OCI-LY7 (cell line): Measurements from ENCODE around the gene OTUB1. TPM values are rescaled to one million over a fixed set of nuclear protein-coding genes. Genes with fewer than 3 reads are reported as not detected.

Source experiments
- BruUV-seq: library from RNA; stranded (reverse); fragments of 400-500 nt; replicated peaks from 2 replicates; lab custom pipeline; 2021; lab: Mats Ljungman, UMichigan
- CTCF ChIA-PET: fragments of 300-600 bp; sonication (Branson Sonifier 250); formaldehyde crosslinking; loops from one replicate; lab custom pipeline; 2022; ENCODE audit warnings: antibody characterized with exemption; ENCODE audit not compliant: unreplicated experiment; lab: Charles Lee
- POLR2A ChIA-PET: fragments of 300-600 bp; sonication (Branson Sonifier 250); formaldehyde crosslinking; loops from one replicate; lab custom pipeline; 2022; ENCODE audit warnings: antibody characterized with exemption; lab: Charles Lee
- DNase-seq: peaks from one replicate; pipeline ENCODE4 v3.0.0-alpha.2; 2015; ENCODE audit warnings: low spot score
- H2AFZ ChIP-seq: fragments of 200-600 bp; sonication (generic), shearing (Covaris generic); 2 replicates; pipeline ENCODE4 v1.6.1; 2014; ENCODE audit warnings: mild to moderate bottlenecking, antibody characterized with exemption, low read length, moderate library complexity
- H3K27ac ChIP-seq: fragments of 200-600 bp; sonication (generic); 2 replicates; pipeline ENCODE4 v1.5.1; 2014; ENCODE audit warnings: mixed run types, low read depth, mild to moderate bottlenecking, moderate library complexity, low read length, inconsistent platforms; ENCODE audit not compliant: poor library complexity, severe bottlenecking
- H3K36me3 ChIP-seq: fragments of 200-600 bp; sonication (generic); 2 replicates; pipeline ENCODE4 v1.6.1; 2014; ENCODE audit warnings: mild to moderate bottlenecking, antibody characterized with exemption, low read length, moderate library complexity, mixed read lengths; ENCODE audit not compliant: insufficient read depth
- H3K4me1 ChIP-seq: fragments of 200-600 bp; sonication (generic); 2 replicates; pipeline ENCODE4 v1.5.1; 2014; ENCODE audit warnings: mild to moderate bottlenecking, low read length; ENCODE audit not compliant: insufficient read depth, poor library complexity, severe bottlenecking
- H3K4me2 ChIP-seq: fragments of 200-600 bp; sonication (generic); 2 replicates; pipeline ENCODE4 v1.6.1; 2014; ENCODE audit warnings: mild to moderate bottlenecking, low read length
- H3K4me3 ChIP-seq: fragments of 200-600 bp; sonication (generic); 2 replicates; pipeline ENCODE4 v1.5.1; 2014; ENCODE audit warnings: mild to moderate bottlenecking, low read depth, low read length; ENCODE audit not compliant: poor library complexity, severe bottlenecking
- H3K79me2 ChIP-seq: fragments of 200-600 bp; sonication (generic); 2 replicates; pipeline ENCODE4 v1.6.1; 2016; ENCODE audit warnings: low read depth, mild to moderate bottlenecking, low read length, moderate library complexity, mixed read lengths; ENCODE audit not compliant: insufficient read depth
- H3K9me2 ChIP-seq: fragments of 200-600 bp; sonication (generic); 2 replicates; pipeline ENCODE4 v1.6.1; 2016; ENCODE audit warnings: mild to moderate bottlenecking, low read length, mixed read lengths; ENCODE audit not compliant: insufficient read depth
- H3K9me3 ChIP-seq: fragments of 200-600 bp; sonication (generic); 2 replicates; pipeline ENCODE4 v1.6.1; 2014; ENCODE audit warnings: mild to moderate bottlenecking, mixed run types, low read length, mixed read lengths
- H4K20me1 ChIP-seq: fragments of 200-600 bp; sonication (generic); 2 replicates; pipeline ENCODE4 v1.6.1; 2014; ENCODE audit warnings: mild to moderate bottlenecking, antibody characterized with exemption, low read length, moderate library complexity, mixed read lengths; ENCODE audit not compliant: insufficient read depth
- CTCF ChIP-seq: fragments of 200-600 bp; sonication (generic); conservative IDR thresholded peaks from 2 replicates; pipeline ENCODE4 v1.5.1; 2014; ENCODE audit warnings: mild to moderate bottlenecking, antibody characterized with exemption, low read length, moderate library complexity, mixed read lengths
- EZH2phosphoT487 ChIP-seq: fragments of 200-600 bp; sonication (generic); IDR thresholded peaks from 2 replicates; pipeline ENCODE4 v1.6.1; 2018; ENCODE audit warnings: low read depth, borderline replicate concordance, mild to moderate bottlenecking, mixed run types, antibody characterized with exemption, low read length, moderate library complexity, mixed read lengths
- intact Hi-C: fragments of 100-400 bp; cut with micrococcal nuclease; formaldehyde crosslinking; loops from one replicate; pipeline ENCODE4 v1.10.0; 2022; ENCODE audit not compliant: unreplicated experiment
- total RNA-seq, 2 experiments: library from RNA; depleted of rRNA in 1 of 2; stranded (reverse); fragments of >200 nt in 1 of 2; shearing (Covaris generic) in 1 of 2; gene quantifications; 2 replicates each; pipeline ENCODE4 v1.2.3, GENCODE V29; 2014 to 2022

The OTUB1 gene
- total RNA-seq, 2 experiments from 2014 or later, result 72.4 to 88.1 TPM

DNA sequence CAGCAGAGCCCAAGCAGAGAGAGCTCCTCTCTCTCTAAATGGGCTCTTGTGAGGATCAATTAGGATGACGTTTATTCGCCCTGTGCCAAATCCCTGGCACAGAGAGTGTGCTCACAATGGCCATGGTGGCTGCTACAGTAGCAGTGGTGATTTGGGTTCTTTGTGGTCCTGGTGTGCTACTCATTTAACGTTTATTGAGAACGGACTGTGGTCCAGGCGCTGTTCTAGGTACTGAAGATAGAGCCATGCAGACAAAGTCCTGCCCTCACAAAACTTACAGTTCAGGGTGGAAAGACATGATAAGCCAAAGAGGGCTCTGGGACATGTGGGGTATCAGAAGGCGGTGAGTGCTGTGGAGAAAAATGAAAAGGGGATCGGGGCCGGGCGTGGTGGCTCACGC, 5.3 kb downstream of the OTUB1 start:
- H3K36me3 ChIP-seq, result peaks cover 66% of the 10 kb centered on the region
- H3K4me3 ChIP-seq, result no peak overlapping the region
- peaks cover 5% of the 10 kb centered on the region; the same call in 1 of the 2 replicates for H4K20me1 ChIP-seq
- no peak overlapping the region for H2AFZ ChIP-seq
- no peak overlapping the region for H3K27ac ChIP-seq
- BruUV-seq, result no TSS peak
- no peak for DNase-seq
- H3K9me3 ChIP-seq, result no peaks in the 10 kb centered on the region
- TF ChIP-seq EZH2phosphoT487 (no peak), CTCF (no peak)
- no peaks in the 10 kb centered on the region for H3K9me2 ChIP-seq
- H3K4me1 ChIP-seq, result peaks cover 14% of the 10 kb centered on the region
- no peak overlapping the region for H3K4me2 ChIP-seq
- intact Hi-C loops, result no loop called here
- H3K79me2 ChIP-seq, result peaks cover 14% of the 10 kb centered on the region; the same call in 1 of the 2 replicates
- ChIA-PET CTCF (no interaction called here), POLR2A (no interaction called here)

DNA sequence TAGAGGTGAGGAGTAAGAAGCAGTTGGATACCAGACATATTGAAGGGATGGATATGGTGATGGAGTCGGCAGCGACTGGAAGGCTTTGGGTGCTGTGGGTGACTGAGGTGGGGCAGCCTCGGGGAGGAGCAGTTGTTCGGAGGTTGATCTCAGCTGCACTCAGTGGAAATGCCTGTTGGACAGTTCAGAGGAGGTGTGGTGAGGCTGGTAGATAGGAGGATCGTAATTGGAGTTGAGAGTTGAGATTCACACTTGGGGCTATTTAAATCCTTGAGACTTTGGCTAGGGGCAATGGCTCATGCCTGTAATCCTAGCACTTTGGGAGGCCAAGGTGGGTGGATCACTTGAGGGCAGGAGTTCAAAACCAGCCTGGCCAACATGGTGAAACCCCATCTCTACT, 6.9 kb downstream of the OTUB1 start:
- TF ChIP-seq CTCF, result no peak
- TF ChIP-seq EZH2phosphoT487, result no peak
- H2AFZ ChIP-seq, result no peak overlapping the region
- no TSS peak for BruUV-seq
- peaks cover under 1% of the 10 kb centered on the region for H3K4me1 ChIP-seq
- intact Hi-C loops, result no loop called here
- CTCF ChIA-PET, result no interaction called here
- POLR2A ChIA-PET, result no interaction called here
- no peak overlapping the region for H3K27ac ChIP-seq
- no peaks in the 10 kb centered on the region for H3K79me2 ChIP-seq
- H3K4me2 ChIP-seq, result no peak overlapping the region
- peaks cover 79% of the 10 kb centered on the region for H3K36me3 ChIP-seq
- H3K9me3 ChIP-seq, result no peaks in the 10 kb centered on the region
- DNase-seq, result no peak
- H4K20me1 ChIP-seq, result no peaks in the 10 kb centered on the region
- no peaks in the 10 kb centered on the region for H3K9me2 ChIP-seq
- H3K4me3 ChIP-seq, result no peak overlapping the region

GRCh38 chr11:63993993-63994392, 7.8 kb downstream of the OTUB1 start:
- TF ChIP-seq EZH2phosphoT487, result no peak
- no peak for TF ChIP-seq CTCF
- no peak overlapping the region for H3K4me2 ChIP-seq
- H4K20me1 ChIP-seq, result no peaks in the 10 kb centered on the region
- no TSS peak for BruUV-seq
- H3K36me3 ChIP-seq, result peaks cover 79% of the 10 kb centered on the region
- no peaks in the 10 kb centered on the region for H3K79me2 ChIP-seq
- intact Hi-C loops, result no loop called here
- no peak overlapping the region for H3K4me3 ChIP-seq
- ChIA-PET POLR2A (no interaction called here), CTCF (no interaction called here)
- no peak for DNase-seq
- no peak overlapping the region for H2AFZ ChIP-seq
- H3K4me1 ChIP-seq, result no peaks in the 10 kb centered on the region
- H3K27ac ChIP-seq, result no peak overlapping the region
- H3K9me2 ChIP-seq, result no peaks in the 10 kb centered on the region
- no peaks in the 10 kb centered on the region for H3K9me3 ChIP-seq
